Osteoblast (primary cell): ENCODE measurements around the gene TTYH3. TPM values are rescaled to one million over a fixed set of nuclear protein-coding genes. Genes with fewer than 3 reads are reported as not detected.
A peak's percentile ranks its signal among the peaks of the same experiment; 100 is the strongest.

Source experiments
- DNase-seq: peaks from one replicate; pipeline ENCODE4 v3.0.0; 2011; ENCODE audit warnings: low spot score, mixed read lengths; ENCODE audit not compliant: insufficient read length; ENCODE audit errors: missing footprints
- H2AFZ ChIP-seq: 2 replicates; pipeline ENCODE4 v1.6.0; 2011; ENCODE audit warnings: mild to moderate bottlenecking, low read length
- H3K27ac ChIP-seq: 2 replicates; pipeline ENCODE4 v1.5.1; 2011; ENCODE audit warnings: mild to moderate bottlenecking, low read depth, low read length, moderate library complexity
- H3K27me3 ChIP-seq: 2 replicates; pipeline ENCODE4 v1.6.0; 2012; ENCODE audit warnings: mild to moderate bottlenecking, control low read depth, inconsistent platforms, low read length, moderate library complexity; ENCODE audit not compliant: insufficient read depth
- H3K36me3 ChIP-seq: 2 replicates; pipeline ENCODE4 v1.5.1; 2011; ENCODE audit warnings: mild to moderate bottlenecking, low read length, control low read depth, moderate library complexity; ENCODE audit not compliant: insufficient read depth
- H3K4me1 ChIP-seq: 2 replicates; pipeline ENCODE4 v1.5.1; 2011; ENCODE audit warnings: mild to moderate bottlenecking, low read length, control low read depth, moderate library complexity; ENCODE audit not compliant: insufficient read depth
- H3K4me2 ChIP-seq: 2 replicates; pipeline ENCODE4 v1.6.0; 2011; ENCODE audit warnings: mild to moderate bottlenecking, low read length; ENCODE audit not compliant: insufficient read depth
- H3K4me3 ChIP-seq: fragments of 200-600 bp; sonication (generic); 3 replicates; pipeline ENCODE4 v1.5.1; 2012; ENCODE audit warnings: mild to moderate bottlenecking, low read length, inconsistent platforms; ENCODE audit not compliant: insufficient read depth
- H3K79me2 ChIP-seq: 2 replicates; pipeline ENCODE4 v1.6.0; 2012; ENCODE audit warnings: mild to moderate bottlenecking, low read length, control low read depth, inconsistent platforms; ENCODE audit not compliant: insufficient read depth
- H3K9me3 ChIP-seq: 2 replicates; pipeline ENCODE4 v1.5.1; 2011; ENCODE audit warnings: low read depth, low read length, control low read depth
- H4K20me1 ChIP-seq: 2 replicates; pipeline ENCODE4 v1.6.0; 2012; ENCODE audit warnings: mild to moderate bottlenecking, low read length, control low read depth; ENCODE audit not compliant: insufficient read depth
- CTCF ChIP-seq: IDR thresholded peaks from 2 replicates; pipeline ENCODE4 v1.5.1; 2011; ENCODE audit warnings: mild to moderate bottlenecking, low read depth, low read length, moderate library complexity; ENCODE audit errors: extremely low read depth
- total RNA-seq: library from RNA; depleted of rRNA; stranded (reverse); fragments of >200 nt; gene quantifications from 2 replicates; pipeline ENCODE4 v1.2.3, GENCODE V29; 2012

TTYH3 gene
- total RNA-seq, 1 donor: 29.0 TPM

DNA sequence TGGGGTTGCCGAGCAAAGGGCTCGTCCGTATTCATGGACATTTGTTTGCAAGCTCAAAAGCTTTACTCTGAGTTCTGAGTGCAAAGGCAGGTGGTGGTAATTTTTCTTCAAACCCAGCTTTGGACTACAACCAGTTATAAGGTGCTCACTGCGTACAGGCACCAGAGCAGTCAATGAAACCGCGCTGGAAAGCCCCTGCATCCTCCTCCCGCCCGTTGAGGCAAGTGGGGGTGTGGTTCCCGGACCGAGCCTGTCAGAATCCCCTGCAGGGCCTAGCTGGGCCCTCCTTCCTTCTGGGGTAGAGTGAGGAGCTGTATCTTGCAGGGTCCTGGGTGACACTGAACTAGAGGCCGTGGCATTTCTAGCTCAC is 78.5 kb downstream of the TTYH3 start:
- Histone ChIP-seq H3K27ac (no peak overlapping the region), H4K20me1 (no peaks in the 10 kb centered on the region), H3K9me3 (no peaks in the 10 kb centered on the region), H2AFZ (no peak overlapping the region), H3K4me2 (peak overlapping the region; percentile 67), H3K36me3 (no peaks in the 10 kb centered on the region), H3K27me3 (no peaks in the 10 kb centered on the region), H3K79me2 (no peaks in the 10 kb centered on the region), H3K4me1 (no peaks in the 10 kb centered on the region), H3K4me3 (peak overlapping the region; percentile 47)
- no peak for DNase-seq
- no peak for TF ChIP-seq CTCF

DNA sequence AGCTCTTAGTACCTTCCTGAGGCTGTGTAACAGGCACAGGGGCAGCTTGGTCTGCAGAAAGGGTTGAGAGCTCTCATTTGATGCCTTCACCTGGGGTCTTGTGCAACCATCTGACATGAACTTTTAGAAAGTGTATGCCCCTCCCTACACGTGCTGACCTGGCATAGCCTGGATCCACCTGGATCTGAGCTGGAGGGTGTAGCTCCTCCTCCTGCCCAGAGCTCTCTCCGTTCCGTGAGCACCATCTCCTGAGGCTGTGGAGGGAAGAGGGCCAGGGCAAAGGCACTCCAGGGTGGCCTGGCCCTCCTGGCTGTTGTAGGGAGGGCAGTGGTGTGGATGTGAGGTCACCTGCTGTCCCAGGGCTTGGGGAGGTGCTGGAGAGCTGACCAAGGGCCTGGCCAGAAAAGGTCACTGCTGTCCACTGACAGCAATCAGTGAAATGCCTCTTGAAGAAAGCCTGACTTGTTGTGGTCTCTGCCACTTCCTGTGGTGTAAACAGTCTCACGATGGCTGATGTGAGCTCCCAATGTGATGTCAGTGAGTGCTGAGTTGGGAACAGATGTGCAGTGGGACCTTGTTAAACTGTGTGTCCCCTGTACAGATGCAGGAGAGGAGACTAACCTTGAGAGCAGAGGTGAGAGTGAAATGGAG is 79.2 kb downstream of the TTYH3 start:
- no peaks in the 10 kb centered on the region for H4K20me1 ChIP-seq
- no peak for DNase-seq
- H3K4me2 ChIP-seq: no peak overlapping the region
- H3K36me3 ChIP-seq: no peaks in the 10 kb centered on the region
- TF ChIP-seq CTCF: no peak
- H3K4me3 ChIP-seq: no peak overlapping the region
- no peak overlapping the region for H2AFZ ChIP-seq
- no peaks in the 10 kb centered on the region for H3K4me1 ChIP-seq
- no peaks in the 10 kb centered on the region for H3K9me3 ChIP-seq
- H3K27ac ChIP-seq: no peak overlapping the region
- H3K27me3 ChIP-seq: no peaks in the 10 kb centered on the region
- H3K79me2 ChIP-seq: no peaks in the 10 kb centered on the region

GRCh38 chr7:2711895-2712675 is 80.3 kb downstream of the TTYH3 start:
- no peaks in the 10 kb centered on the region for H3K27me3 ChIP-seq
- no peak for DNase-seq
- H3K36me3 ChIP-seq: peaks cover 3% of the 10 kb centered on the region
- no peaks in the 10 kb centered on the region for H3K79me2 ChIP-seq
- no peaks in the 10 kb centered on the region for H3K4me1 ChIP-seq
- no peaks in the 10 kb centered on the region for H4K20me1 ChIP-seq
- no peak overlapping the region for H2AFZ ChIP-seq
- H3K27ac ChIP-seq: no peak overlapping the region
- no peak for TF ChIP-seq CTCF
- H3K4me3 ChIP-seq: no peak overlapping the region
- H3K9me3 ChIP-seq: no peaks in the 10 kb centered on the region
- H3K4me2 ChIP-seq: no peak overlapping the region

GRCh38 chr7:2713370-2713769 is 81.6 kb downstream of the TTYH3 start:
- peak; percentile 58 for DNase-seq

More at GRCh38 chr7:2713370-2713769, 81.6 kb downstream of the TTYH3 start:
- H3K4me2 ChIP-seq: no peak overlapping the region
- H3K36me3 ChIP-seq: peaks cover 3% of the 10 kb centered on the region
- H3K79me2 ChIP-seq: no peaks in the 10 kb centered on the region
- no peak overlapping the region for H3K27ac ChIP-seq
- no peak overlapping the region for H2AFZ ChIP-seq
- no peaks in the 10 kb centered on the region for H3K9me3 ChIP-seq
- no peak for TF ChIP-seq CTCF
- H3K27me3 ChIP-seq: no peaks in the 10 kb centered on the region
- no peaks in the 10 kb centered on the region for H3K4me1 ChIP-seq
- no peak overlapping the region for H3K4me3 ChIP-seq
- H4K20me1 ChIP-seq: no peaks in the 10 kb centered on the region
